Measurements from ENCODE around the gene PTPRU.
A peak's percentile ranks its signal among the peaks of the same experiment; 100 is the strongest.

Gene PTPRU

GRCh38 chr1:29247571-29248273 is 11.4 kb downstream of the PTPRU start:
- no peak for DNase-seq

GRCh38 chr1:29248409-29248808 is 12.1 kb downstream of the PTPRU start:
- no peak for DNase-seq

- DNase-seq = no peak
Observed at GRCh38 chr1:29249170-29249691, 12.9 kb downstream of the PTPRU start.

GRCh38 chr1:29249951-29250581 is 13.7 kb downstream of the PTPRU start:
- no peak for DNase-seq

- DNase-seq = no peak
Observed at GRCh38 chr1:29251164-29252124, 15.1 kb downstream of the PTPRU start.

DNA sequence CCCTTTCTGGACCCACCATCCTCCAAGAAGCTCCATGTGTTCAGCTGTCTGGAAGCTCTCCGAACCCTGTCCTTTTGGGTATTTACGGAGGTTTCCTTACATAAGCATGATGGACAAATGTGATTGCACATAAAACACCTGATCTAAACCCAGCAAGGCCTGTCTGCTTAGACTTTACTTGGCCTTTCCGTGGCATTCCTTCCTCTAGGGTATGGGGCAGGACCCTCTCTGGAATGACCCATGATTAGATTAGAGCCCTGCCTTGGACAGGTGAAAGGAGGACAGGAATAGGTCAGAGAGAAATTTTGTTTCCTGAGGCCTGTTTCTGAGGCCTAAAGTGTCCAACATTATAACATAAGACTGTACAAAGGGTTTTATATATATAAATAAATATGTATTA is 16.9 kb downstream of the PTPRU start:
- DNase-seq = no peak

- no peak for DNase-seq
Observed at GRCh38 chr1:29254346-29254745, 18.0 kb downstream of the PTPRU start.

DNA sequence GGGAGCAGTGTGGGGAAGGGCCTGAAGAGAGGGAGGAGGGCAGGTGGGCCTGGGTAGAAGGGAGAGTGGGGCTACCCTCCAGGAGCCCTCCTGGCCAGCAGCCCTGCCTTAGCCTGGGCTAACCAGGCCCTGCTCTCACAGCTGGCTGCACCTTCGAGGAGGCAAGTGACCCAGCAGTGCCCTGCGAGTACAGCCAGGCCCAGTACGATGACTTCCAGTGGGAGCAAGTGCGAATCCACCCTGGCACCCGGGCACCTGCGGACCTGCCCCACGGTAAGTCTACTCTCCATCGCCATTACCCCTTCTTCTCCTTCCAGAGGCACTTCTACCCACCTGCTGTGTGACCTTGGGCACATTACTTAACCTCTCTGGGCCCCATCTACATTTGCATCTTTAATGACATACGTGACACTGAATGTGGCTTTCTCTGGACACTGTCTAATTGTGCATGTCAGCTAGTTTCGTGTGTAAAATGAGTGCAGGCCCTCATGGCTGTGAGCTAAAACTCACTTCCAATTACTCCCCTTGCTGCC is 18.9 kb downstream of the PTPRU start:
- DNase-seq = no peak

DNA sequence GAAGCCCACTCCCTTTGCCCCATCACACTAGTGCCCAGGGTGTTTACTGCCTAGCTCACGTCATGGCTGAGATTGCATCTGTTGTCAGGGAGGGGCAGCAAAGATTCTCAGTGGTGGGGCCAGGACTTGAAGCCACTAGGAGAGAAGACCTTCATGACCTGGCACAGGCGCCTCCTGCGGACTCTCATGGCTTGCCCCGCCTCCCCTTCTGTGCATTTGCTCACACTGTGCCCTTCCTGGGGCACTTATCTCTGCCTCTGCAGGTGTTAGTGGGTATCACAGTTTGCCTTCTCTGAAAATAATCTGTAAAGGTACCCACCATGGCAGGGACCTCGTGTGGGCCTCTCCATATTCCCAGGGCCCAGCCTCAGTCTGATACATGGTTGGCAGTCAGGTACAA is 20.1 kb downstream of the PTPRU start:
- DNase-seq = peak; percentile 27

DNA sequence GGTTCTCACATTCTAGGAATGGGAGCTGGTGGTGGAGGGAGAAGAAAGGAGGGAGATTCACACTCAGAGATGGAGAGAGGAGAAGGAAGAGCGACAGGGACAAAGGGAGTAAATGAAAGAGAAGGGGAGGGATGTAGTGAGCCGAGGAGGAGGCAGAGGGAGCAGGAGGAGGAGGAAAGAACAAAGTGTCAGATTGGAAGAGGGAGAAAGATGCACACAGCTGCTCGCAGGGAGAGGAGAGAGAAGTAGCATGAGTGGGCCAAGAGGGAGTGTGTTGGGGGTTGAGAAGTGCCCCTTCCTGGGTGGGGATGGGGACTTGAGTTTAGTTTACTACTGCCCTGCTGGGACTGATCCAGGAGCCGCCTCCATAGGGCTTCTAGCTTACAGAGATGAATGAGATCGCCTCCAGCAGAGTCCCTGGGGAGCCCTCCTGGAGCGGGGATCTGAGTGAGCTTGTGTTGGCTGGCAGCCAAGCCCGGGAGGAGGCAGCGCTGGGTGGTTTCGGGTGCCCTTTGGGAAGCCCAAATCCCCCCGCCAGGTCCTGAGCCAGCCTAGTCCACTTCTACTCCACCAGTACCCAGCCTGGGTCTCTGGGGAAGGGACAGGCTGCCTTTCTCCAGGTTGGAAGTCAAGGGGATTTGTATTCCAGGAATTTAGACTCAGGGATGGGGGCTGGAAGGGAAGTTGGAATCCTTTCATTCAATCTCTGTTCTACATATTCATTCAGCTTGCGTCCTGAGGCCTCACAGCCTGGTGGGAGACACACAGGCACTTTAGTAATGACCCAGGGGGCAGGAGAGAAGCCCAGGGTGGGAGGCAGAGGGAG is 20.9 kb downstream of the PTPRU start:
- no peak for DNase-seq

GRCh38 chr1:29258189-29258975 is 22.1 kb downstream of the PTPRU start:
- DNase-seq = no peak

GRCh38 chr1:29258976-29259801 is 22.9 kb downstream of the PTPRU start:
- DNase-seq = no peak

GRCh38 chr1:29259802-29260441 is 23.6 kb downstream of the PTPRU start:
- no peak for DNase-seq

DNA sequence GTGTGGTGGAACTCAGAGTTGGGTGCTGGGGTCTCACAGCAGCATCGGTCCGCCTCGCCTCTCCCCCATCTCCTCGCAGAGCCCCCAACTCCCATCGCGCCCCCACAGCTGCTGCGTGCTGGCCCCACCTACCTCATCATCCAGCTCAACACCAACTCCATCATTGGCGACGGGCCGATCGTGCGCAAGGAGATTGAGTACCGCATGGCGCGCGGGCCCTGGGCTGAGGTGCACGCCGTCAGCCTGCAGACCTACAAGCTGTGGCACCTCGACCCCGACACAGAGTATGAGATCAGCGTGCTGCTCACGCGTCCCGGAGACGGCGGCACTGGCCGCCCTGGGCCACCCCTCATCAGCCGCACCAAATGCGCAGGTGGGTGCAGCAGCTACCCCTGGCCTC is 24.2 kb downstream of the PTPRU start:
- no peak for DNase-seq

DNA sequence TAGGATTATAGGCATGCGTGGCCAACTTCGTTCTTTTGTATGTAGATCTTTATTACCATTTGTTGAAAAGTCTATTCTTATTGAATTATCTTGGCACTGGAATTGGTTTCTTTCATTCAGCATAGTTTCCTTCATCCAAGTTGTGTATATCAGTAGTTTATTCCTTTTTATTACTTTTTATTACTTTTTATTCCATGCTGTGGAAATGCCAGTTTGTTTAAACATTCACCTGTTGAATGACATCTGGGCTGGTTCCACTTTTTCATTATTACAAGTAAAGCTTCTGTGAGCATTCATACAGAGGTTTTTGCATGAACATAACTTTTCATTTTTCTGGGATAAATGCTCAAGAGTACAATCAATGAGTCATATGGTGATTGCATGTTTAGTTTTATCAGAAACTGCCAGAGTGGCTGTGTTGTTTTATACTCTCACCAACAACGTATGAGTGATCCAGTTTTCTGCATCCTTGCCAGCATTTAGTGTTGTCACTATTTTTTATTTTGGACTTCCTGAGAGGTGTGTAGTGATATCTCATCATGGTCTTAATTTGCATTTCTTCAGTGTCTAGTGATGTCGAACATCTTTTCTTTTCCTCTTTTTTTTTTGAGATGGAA is 28.6 kb downstream of the PTPRU start:
- DNase-seq = no peak

DNA sequence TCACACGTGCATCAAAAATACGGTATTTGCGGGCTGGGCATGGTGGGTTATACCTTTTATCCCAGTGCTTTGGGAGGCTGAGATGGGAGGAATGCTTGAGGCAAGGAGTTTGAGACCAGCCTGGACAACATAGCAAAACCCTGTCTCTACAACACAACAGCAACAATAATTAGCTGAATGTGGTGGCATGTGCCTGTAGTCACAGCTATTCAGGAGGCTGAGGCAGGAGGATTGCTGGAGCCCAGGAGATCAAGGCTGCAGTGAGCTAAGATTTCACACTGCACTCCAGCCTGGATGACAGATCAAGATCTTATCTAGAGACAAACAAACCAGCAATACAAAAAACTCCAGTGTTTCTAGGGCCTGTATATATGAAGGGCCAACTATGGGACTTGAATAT is 30.6 kb downstream of the PTPRU start:
- no peak for DNase-seq

DNA sequence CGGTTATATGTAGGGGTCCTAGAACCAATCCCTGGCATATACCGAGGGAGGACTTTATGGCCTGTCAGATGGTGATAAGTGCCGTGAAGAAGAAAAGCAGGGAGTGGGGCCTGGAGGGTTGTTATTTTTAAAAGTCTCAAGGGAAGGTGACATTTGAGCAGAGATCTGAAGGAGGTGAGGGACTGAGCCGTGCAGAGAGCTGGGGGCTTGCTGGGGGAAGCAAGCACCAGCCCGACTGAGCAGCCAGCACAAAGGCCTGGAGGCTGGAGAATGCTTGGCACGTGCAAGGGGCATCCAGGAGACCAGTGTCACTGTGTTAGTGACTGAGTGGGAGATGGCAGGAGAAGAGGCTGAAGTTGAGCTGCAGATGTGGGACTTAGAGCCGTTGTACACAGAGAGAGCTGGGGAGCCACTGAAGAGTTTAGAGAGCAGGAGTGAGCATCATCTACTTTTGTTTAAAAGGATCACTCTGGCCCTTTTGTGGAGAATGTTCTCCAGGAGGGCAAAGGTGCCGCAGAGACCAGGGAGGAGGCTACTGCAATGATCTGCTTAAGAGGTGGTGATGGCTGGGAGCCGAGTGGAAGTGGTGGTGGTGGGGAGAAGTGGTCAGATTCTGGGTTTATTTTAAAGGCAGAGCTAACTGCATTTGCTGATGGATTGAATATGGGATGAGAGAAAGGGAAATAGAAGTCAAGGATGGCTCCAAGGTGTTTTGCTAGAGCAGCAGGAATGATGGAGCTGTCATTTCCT is 31.2 kb downstream of the PTPRU start:
- no peak for DNase-seq

GRCh38 chr1:29269382-29269781 is 33.1 kb downstream of the PTPRU start:
- DNase-seq = no peak

Measured in NCI-H510A treated with DMSO at 0.1 percent for 48 hours (cell line).